Stimulated activated naive CD4-positive, alpha-beta T cell treated with Interleukin-2 at 50 U/mL for 16 hours (primary cell): ENCODE results near the gene CD79A.
"Not testable (repeated sequence)": the region's sequence is repeated elsewhere in the genome, so short reads cannot be mapped to it uniquely, and the experiment has no call there.

ENCODE experiments used
- DNase-seq: peaks from one replicate; lab custom pipeline; 2025; lab: John Stamatoyannopoulos, UW

CD79A gene

GRCh38 chr19:41863209-41863931, 13.7 kb upstream of the CD79A start:
- DNase-seq, result no peak

GRCh38 chr19:41864374-41864773, 12.7 kb upstream of the CD79A start:
- no peak for DNase-seq

- no peak for DNase-seq
These were observed 10.8 kb upstream of the CD79A start for GRCh38 chr19:41866284-41866683.

GRCh38 chr19:41868120-41868988, 8.7 kb upstream of the CD79A start:
- DNase-seq, result no peak

GRCh38 chr19:41868989-41869300, 8.1 kb upstream of the CD79A start:
- DNase-seq, result no peak

- DNase-seq, result no peak
These were observed 7.6 kb upstream of the CD79A start for GRCh38 chr19:41869374-41869955.

GRCh38 chr19:41870401-41870873, 6.6 kb upstream of the CD79A start:
- no peak for DNase-seq

GRCh38 chr19:41871573-41872383, 5.3 kb upstream of the CD79A start:
- peak; percentile 63 for DNase-seq

GRCh38 chr19:41872384-41872774, 4.7 kb upstream of the CD79A start:
- DNase-seq, result no peak

- peak; percentile 53 for DNase-seq
These were observed 4.1 kb upstream of the CD79A start for GRCh38 chr19:41872775-41873647.

- not testable (repeated sequence) for DNase-seq
These were observed 1.1 kb upstream of the CD79A start for GRCh38 chr19:41875973-41876372.

- no peak for DNase-seq
These were observed 1.1 kb downstream of the CD79A start for GRCh38 chr19:41877916-41878905.

- no peak for DNase-seq
These were observed 2.0 kb downstream of the CD79A start for GRCh38 chr19:41879080-41879479.

GRCh38 chr19:41879670-41880328, 2.7 kb downstream of the CD79A start:
- DNase-seq, result no peak

GRCh38 chr19:41880329-41880708, 3.2 kb downstream of the CD79A start:
- DNase-seq, result no peak

- peak; percentile 56 for DNase-seq
These were observed 5.7 kb downstream of the CD79A start, which contains the start of gene ARHGEF1 for GRCh38 chr19:41882568-41883462. Gene ARHGEF1 (plus strand): TSS chr19:41883184. CDS start chr19:41888083, 4,899 bp downstream.

- no peak for DNase-seq
These were observed 6.4 kb downstream of the CD79A start for GRCh38 chr19:41883463-41883820.
